Osteocyte (in vitro differentiated cells): ENCODE data around the gene KLC3. TPM values are rescaled to one million over a fixed set of nuclear protein-coding genes. Genes with fewer than 3 reads are reported as not detected.

ENCODE experiments used
- DNase-seq: peaks from one replicate; pipeline ENCODE4 v3.0.0; 2021; ENCODE audit warnings: mixed read lengths; ENCODE audit not compliant: unreplicated experiment; ENCODE audit errors: extremely low spot score
- H3K27ac Mint-ChIP-seq: one replicate; pipeline ENCODE4 v1.8.0; 2021; ENCODE audit warnings: mild to moderate bottlenecking, mixed read lengths; ENCODE audit not compliant: unreplicated experiment
- H3K27me3 Mint-ChIP-seq: one replicate; pipeline ENCODE4 v1.8.0; 2021; ENCODE audit warnings: mixed read lengths; ENCODE audit not compliant: unreplicated experiment
- H3K36me3 Mint-ChIP-seq: one replicate; pipeline ENCODE4 v1.8.0; 2021; ENCODE audit warnings: mixed read lengths; ENCODE audit not compliant: unreplicated experiment
- H3K4me1 Mint-ChIP-seq: one replicate; pipeline ENCODE4 v1.8.0; 2021; ENCODE audit warnings: mixed read lengths; ENCODE audit not compliant: unreplicated experiment
- H3K4me3 Mint-ChIP-seq: one replicate; pipeline ENCODE4 v1.8.0; 2021; ENCODE audit warnings: mild to moderate bottlenecking, moderate library complexity, mixed read lengths; ENCODE audit not compliant: unreplicated experiment
- H3K9me3 Mint-ChIP-seq: one replicate; pipeline ENCODE4 v1.8.0; 2021; ENCODE audit warnings: mixed read lengths; ENCODE audit not compliant: unreplicated experiment
- CTCF ChIP-seq: fragments of 200-600 bp; sonication (generic); IDR thresholded peaks from 2 replicates; pipeline ENCODE4 v1.5.0; 2021; ENCODE audit warnings: antibody characterized with exemption, mild to moderate bottlenecking, moderate library complexity
- total RNA-seq: library from RNA; stranded (reverse); gene quantifications from 2 replicates; pipeline ENCODE4 v1.2.1, GENCODE V29; 2021

The KLC3 gene
- total RNA-seq, 1 donor from 2014 or later = not detected

GRCh38 chr19:45380107-45380506 is 39.6 kb downstream of the KLC3 start:
- TF ChIP-seq CTCF = no peak
- H3K27ac Mint-ChIP-seq = peak overlapping the region; percentile 32
- H3K4me1 Mint-ChIP-seq = peaks cover 23% of the 10 kb centered on the region
- H3K4me3 Mint-ChIP-seq = no peak overlapping the region
- H3K36me3 Mint-ChIP-seq = no peaks in the 10 kb centered on the region
- H3K27me3 Mint-ChIP-seq = no peaks in the 10 kb centered on the region
- DNase-seq = no peak
- no peaks in the 10 kb centered on the region for H3K9me3 Mint-ChIP-seq

- no peaks in the 10 kb centered on the region for H3K36me3 Mint-ChIP-seq
- TF ChIP-seq CTCF = no peak
- H3K9me3 Mint-ChIP-seq = no peaks in the 10 kb centered on the region
- no peak for DNase-seq
- H3K27me3 Mint-ChIP-seq = no peaks in the 10 kb centered on the region
- no peak overlapping the region for H3K27ac Mint-ChIP-seq
- H3K4me1 Mint-ChIP-seq = peaks cover 12% of the 10 kb centered on the region
- H3K4me3 Mint-ChIP-seq = no peak overlapping the region
These were observed 41.9 kb downstream of the KLC3 start for GRCh38 chr19:45382426-45382825.

GRCh38 chr19:45385392-45386221 is 45.1 kb downstream of the KLC3 start:
- Mint-ChIP-seq H3K27ac (no peak overlapping the region), H3K4me3 (no peak overlapping the region), H3K9me3 (no peaks in the 10 kb centered on the region), H3K4me1 (peaks cover 2% of the 10 kb centered on the region), H3K27me3 (no peaks in the 10 kb centered on the region), H3K36me3 (peaks cover 1% of the 10 kb centered on the region)
- no peak for TF ChIP-seq CTCF
- DNase-seq = no peak

- Mint-ChIP-seq H3K27ac (no peak overlapping the region), H3K4me3 (no peak overlapping the region), H3K36me3 (peaks cover 6% of the 10 kb centered on the region), H3K9me3 (no peaks in the 10 kb centered on the region), H3K4me1 (no peaks in the 10 kb centered on the region), H3K27me3 (no peaks in the 10 kb centered on the region)
- no peak for DNase-seq
- TF ChIP-seq CTCF = no peak
These were observed 50.8 kb downstream of the KLC3 start for GRCh38 chr19:45391346-45391745.

- Mint-ChIP-seq H3K4me1 (no peaks in the 10 kb centered on the region), H3K9me3 (no peaks in the 10 kb centered on the region), H3K27ac (no peak overlapping the region), H3K4me3 (no peak overlapping the region), H3K36me3 (peaks cover 6% of the 10 kb centered on the region), H3K27me3 (no peaks in the 10 kb centered on the region)
- TF ChIP-seq CTCF = no peak
- no peak for DNase-seq
These were observed 51.5 kb downstream of the KLC3 start for GRCh38 chr19:45391871-45392665.
